ENCODE measurements around the gene CCDC102B. TPM values are rescaled to one million over a fixed set of nuclear protein-coding genes. Genes with fewer than 3 reads are reported as not detected.
A peak's percentile ranks its signal among the peaks of the same experiment; 100 is the strongest.

The CCDC102B gene
- total RNA-seq, 4 donors from 2014 or later = 3.8 to 15.1 (median 4.9) TPM

- WGBS, 2 donors (ENCODE audit: low coverage in 1 of 2) = 36 to 70% methylated on average over 2 of the region's 2 CpGs
- ATAC-seq = no peak
- H3K27ac ChIP-seq = peak overlapping the region in 1 of 4 donors; percentile 42
- H3K9me3 ChIP-seq = no peaks in the 10 kb centered on the region
- H3K4me1 ChIP-seq = no peaks in the 10 kb centered on the region
- H3K27me3 ChIP-seq = no peaks in the 10 kb centered on the region
- no peak overlapping the region for H3K4me3 ChIP-seq
- TF ChIP-seq EP300 (IDR thresholded peaks at IDR 0.05) = no peak
- TF ChIP-seq CTCF (IDR thresholded peaks at IDR 0.05) = no peak
- TF ChIP-seq POLR2AphosphoS5 (IDR thresholded peaks at IDR 0.05) = no peak
- no peak for TF ChIP-seq POLR2A (IDR thresholded peaks at IDR 0.05)
- no peaks in the 10 kb centered on the region for H3K36me3 ChIP-seq
These were observed 20.7 kb downstream of the CCDC102B start for GRCh38 chr18:68818584-68818983.

- no peak overlapping the region for H3K4me3 ChIP-seq
- TF ChIP-seq POLR2AphosphoS5 (IDR thresholded peaks at IDR 0.05) (no peak), POLR2A (IDR thresholded peaks at IDR 0.05) (no peak), EP300 (IDR thresholded peaks at IDR 0.05) (no peak), CTCF (IDR thresholded peaks at IDR 0.05) (no peak)
- no peaks in the 10 kb centered on the region for H3K4me1 ChIP-seq
- H3K36me3 ChIP-seq = no peaks in the 10 kb centered on the region
- no peak overlapping the region for H3K27ac ChIP-seq
- no peak for ATAC-seq
- 83 to 98% methylated on average over 4 to 5 of the region's 5 CpGs for WGBS, 2 donors (ENCODE audit: low coverage in 1 of 2)
- no peaks in the 10 kb centered on the region for H3K9me3 ChIP-seq
- H3K27me3 ChIP-seq = no peaks in the 10 kb centered on the region
These were observed 25.0 kb downstream of the CCDC102B start for GRCh38 chr18:68822926-68823325.

- TF ChIP-seq POLR2AphosphoS5 (IDR thresholded peaks at IDR 0.05) (no peak), CTCF (IDR thresholded peaks at IDR 0.05) (no peak), POLR2A (IDR thresholded peaks at IDR 0.05) (no peak), EP300 (IDR thresholded peaks at IDR 0.05) (no peak)
- ATAC-seq = peak; percentile 43
- WGBS, 2 donors (ENCODE audit: low coverage in 1 of 2) = 69 to 86% methylated on average over 2 of the region's 3 CpGs
- Histone ChIP-seq H3K27me3 (no peaks in the 10 kb centered on the region), H3K36me3 (no peaks in the 10 kb centered on the region), H3K27ac (no peak overlapping the region), H3K4me1 (no peaks in the 10 kb centered on the region), H3K4me3 (no peak overlapping the region), H3K9me3 (no peaks in the 10 kb centered on the region)
These were observed 28.2 kb downstream of the CCDC102B start for GRCh38 chr18:68826121-68826520.

GRCh38 chr18:68830256-68831045, 32.6 kb downstream of the CCDC102B start:
- no peak for ATAC-seq
- Histone ChIP-seq H3K4me3 (no peak overlapping the region), H3K36me3 (no peaks in the 10 kb centered on the region), H3K27me3 (no peaks in the 10 kb centered on the region), H3K27ac (no peak overlapping the region), H3K4me1 (no peaks in the 10 kb centered on the region), H3K9me3 (no peaks in the 10 kb centered on the region)
- no peak for TF ChIP-seq EP300 (IDR thresholded peaks at IDR 0.05)
- no peak for TF ChIP-seq POLR2A (IDR thresholded peaks at IDR 0.05)
- no peak for TF ChIP-seq CTCF (IDR thresholded peaks at IDR 0.05)
- no peak for TF ChIP-seq POLR2AphosphoS5 (IDR thresholded peaks at IDR 0.05)
- WGBS, 2 donors (ENCODE audit: low coverage in 1 of 2) = 30 to 42% methylated on average over 2 of the region's 2 CpGs

- TF ChIP-seq CTCF (IDR thresholded peaks at IDR 0.05) = no peak
- TF ChIP-seq EP300 (IDR thresholded peaks at IDR 0.05) = no peak
- no peak for TF ChIP-seq POLR2A (IDR thresholded peaks at IDR 0.05)
- TF ChIP-seq POLR2AphosphoS5 (IDR thresholded peaks at IDR 0.05) = no peak
- Histone ChIP-seq H3K27me3 (no peaks in the 10 kb centered on the region), H3K4me3 (no peak overlapping the region), H3K9me3 (no peaks in the 10 kb centered on the region), H3K27ac (no peak overlapping the region), H3K4me1 (no peaks in the 10 kb centered on the region), H3K36me3 (no peaks in the 10 kb centered on the region)
- WGBS, 2 donors (ENCODE audit: low coverage in 1 of 2) = 65 to 68% methylated on average over 5 of the region's 5 CpGs
- no peak for ATAC-seq
These were observed 35.9 kb downstream of the CCDC102B start for GRCh38 chr18:68833756-68834155.
